H1 (cell line): ENCODE data around the gene PLA2R1. TPM values are rescaled to one million over a fixed set of nuclear protein-coding genes. Genes with fewer than 3 reads are reported as not detected.

Experiments used
- CTCF ChIA-PET: fragments of 300-600 bp; sonication (Branson Sonifier 250); formaldehyde crosslinking; loops from one replicate; lab custom pipeline; 2021; ENCODE audit not compliant: partially characterized antibody; lab: Charles Lee
- POLR2A ChIA-PET: fragments of 300-600 bp; sonication (Branson Sonifier 250); formaldehyde crosslinking; loops from one replicate; lab custom pipeline; 2021; ENCODE audit warnings: inconsistent platforms; ENCODE audit not compliant: partially characterized antibody; lab: Charles Lee
- DNase-seq, 2 experiments: peaks; one replicate each; pipeline versions ENCODE4 v3.0.0 to v3.0.0-alpha.2; 2010 to 2022; ENCODE audit warnings: low spot score in 2 of 2, low read depth in 1 of 2, mixed read lengths in 1 of 2
- FAIRE-seq: peaks from 2 replicates; lab custom pipeline; 2011; peaks lifted over from hg19 to GRCh38; lab: Jason Lieb, UNC
- H2AFZ ChIP-seq: 2 replicates; pipeline ENCODE4 v1.8.1; 2012; ENCODE audit warnings: low read length, inconsistent platforms
- H2AK5ac ChIP-seq: 2 replicates; pipeline ENCODE4 v1.6.1; 2013; ENCODE audit warnings: low read depth, low read length
- H2BK120ac ChIP-seq: replicated peaks from 2 replicates; pipeline ENCODE3; 2013; ENCODE audit warnings: low read depth, low read length, inconsistent platforms
- H2BK12ac ChIP-seq: 2 replicates; pipeline ENCODE4 v1.6.1; 2013; ENCODE audit warnings: low read depth, low read length
- H2BK15ac ChIP-seq: 2 replicates; pipeline ENCODE4 v1.6.1; 2013; ENCODE audit warnings: low read length
- H2BK20ac ChIP-seq: 2 replicates; pipeline ENCODE4 v1.6.1; 2013; ENCODE audit warnings: low read length
- H2BK5ac ChIP-seq: 2 replicates; pipeline ENCODE4 v1.6.1; 2013; ENCODE audit warnings: low read depth, low read length
- H3K14ac ChIP-seq: 2 replicates; pipeline ENCODE4 v1.6.1; 2013; ENCODE audit warnings: inconsistent platforms; ENCODE audit not compliant: insufficient read length
- H3K18ac ChIP-seq: 2 replicates; pipeline ENCODE4 v1.6.1; 2013; ENCODE audit warnings: low read length; ENCODE audit errors: extremely low read depth
- H3K23ac ChIP-seq: 2 replicates; pipeline ENCODE4 v1.6.1; 2013; ENCODE audit warnings: inconsistent platforms; ENCODE audit not compliant: insufficient read length
- H3K23me2 ChIP-seq: 2 replicates; pipeline ENCODE4 v1.6.1; 2013; ENCODE audit warnings: low read depth, low read length
- H3K27ac ChIP-seq: 2 replicates; pipeline ENCODE4 v1.6.1; 2011; ENCODE audit warnings: low read depth, low read length, inconsistent platforms
- H3K27me3 ChIP-seq, 4 experiments: replicated peaks in 1 of 4; 1 replicate in 1 of 4; 2 replicates in 3 of 4; pipeline versions ENCODE4 v1.6.1 to v1.8.1; 2011 to 2013; ENCODE audit warnings: low read length in 3 of 4, mild to moderate bottlenecking in 3 of 4, inconsistent platforms in 2 of 4, mixed read lengths in 2 of 4, moderate library complexity in 1 of 4; ENCODE audit not compliant: control insufficient read depth in 3 of 4, insufficient read depth in 3 of 4; ENCODE audit errors: extremely low read depth in 1 of 4
- H3K36me3 ChIP-seq, 4 experiments: 2 replicates each; pipeline versions ENCODE4 v1.6.1 to v1.8.1; 2011 to 2013; ENCODE audit warnings: mild to moderate bottlenecking in 4 of 4, low read length in 3 of 4, moderate library complexity in 2 of 4, control low read depth in 1 of 4, inconsistent platforms in 1 of 4; ENCODE audit not compliant: insufficient read depth in 4 of 4, control insufficient read depth in 2 of 4
- H3K4ac ChIP-seq: replicated peaks from 2 replicates; pipeline ENCODE3; 2013; ENCODE audit warnings: low read length, low read depth, mixed read lengths, inconsistent platforms; ENCODE audit not compliant: insufficient read length
- H3K4me1 ChIP-seq, 4 experiments: replicated peaks in 1 of 4; 1 replicate in 1 of 4; 2 replicates in 3 of 4; pipeline versions ENCODE4 v1.6.1 to v1.8.1; 2011 to 2013; ENCODE audit warnings: low read length in 3 of 4, inconsistent platforms in 2 of 4, mixed read lengths in 1 of 4; ENCODE audit not compliant: insufficient read depth in 4 of 4, control insufficient read depth in 3 of 4
- H3K4me2 ChIP-seq, 2 experiments: 2 replicates each; pipeline versions ENCODE4 v1.6.1 to v1.8.1; 2011 to 2013; ENCODE audit warnings: low read depth in 2 of 2, low read length in 2 of 2, control low read depth in 1 of 2, inconsistent platforms in 1 of 2, mild to moderate bottlenecking in 1 of 2; ENCODE audit not compliant: insufficient read depth in 1 of 2
- H3K4me3 ChIP-seq, 4 experiments: fragments of 200-600, 300-600 bp in 1 of 4; sonication (generic), shearing (Covaris generic), sonication (Bioruptor Twin) in 1 of 4; 2 replicates each; pipeline versions ENCODE4 v1.5.1 to v1.8.1; 2011 to 2016; ENCODE audit warnings: low read length in 4 of 4, low read depth in 3 of 4, control low read depth in 2 of 4, inconsistent platforms in 2 of 4, mild to moderate bottlenecking in 2 of 4, mixed read lengths in 1 of 4, moderate library complexity in 1 of 4; ENCODE audit not compliant: insufficient read depth in 2 of 4; ENCODE audit errors: extremely low read depth in 1 of 4
- H3K56ac ChIP-seq: replicated peaks from 2 replicates; pipeline ENCODE3; 2013; ENCODE audit warnings: low read depth, mild to moderate bottlenecking, mixed read lengths, low read length, inconsistent platforms; ENCODE audit not compliant: insufficient read length
- H3K79me1 ChIP-seq: 2 replicates; pipeline ENCODE4 v1.6.1; 2013; ENCODE audit warnings: low read depth, low read length, control low read depth
- H3K79me2 ChIP-seq, 2 experiments: 2 replicates each; pipeline versions ENCODE4 v1.6.1 to v1.8.1; 2012 to 2013; ENCODE audit warnings: low read length in 2 of 2, mild to moderate bottlenecking in 2 of 2, inconsistent platforms in 1 of 2; ENCODE audit not compliant: insufficient read depth in 2 of 2, control insufficient read depth in 1 of 2
- H3K9ac ChIP-seq, 4 experiments: replicated peaks in 1 of 4; 1 replicate in 1 of 4; 2 replicates in 3 of 4; pipeline versions ENCODE4 v1.6.1 to v1.8.1; 2011 to 2013; ENCODE audit warnings: low read depth in 3 of 4, low read length in 3 of 4, control low read depth in 2 of 4, mild to moderate bottlenecking in 2 of 4, moderate library complexity in 2 of 4, inconsistent platforms in 1 of 4; ENCODE audit errors: extremely low read depth in 1 of 4
- H3K9me3 ChIP-seq, 2 experiments: 2 replicates each; pipeline versions ENCODE4 v1.6.1 to v1.8.1; 2012 to 2013; ENCODE audit warnings: mild to moderate bottlenecking in 2 of 2, moderate library complexity in 2 of 2, control low read depth in 1 of 2, inconsistent platforms in 1 of 2, low read depth in 1 of 2, low read length in 1 of 2, mixed read lengths in 1 of 2; ENCODE audit not compliant: insufficient read depth in 2 of 2
- H4K20me1 ChIP-seq, 2 experiments: replicated peaks in 1 of 2; 2 replicates each; pipeline versions ENCODE3 to v1.8.1; 2011 to 2013; ENCODE audit warnings: inconsistent platforms in 2 of 2, low read length in 2 of 2, mild to moderate bottlenecking in 1 of 2; ENCODE audit not compliant: insufficient read depth in 2 of 2, control insufficient read depth in 1 of 2
- H4K5ac ChIP-seq: 2 replicates; pipeline ENCODE4 v1.6.1; 2013; ENCODE audit warnings: low read length, low read depth, mixed read lengths, inconsistent platforms; ENCODE audit not compliant: insufficient read length
- H4K8ac ChIP-seq: 2 replicates; pipeline ENCODE4 v1.8.0; 2013; ENCODE audit warnings: mild to moderate bottlenecking, moderate library complexity, low read length, inconsistent platforms; ENCODE audit not compliant: insufficient read depth; ENCODE audit errors: extremely low read depth
- H4K91ac ChIP-seq: replicated peaks from 2 replicates; pipeline ENCODE3; 2013; ENCODE audit warnings: low read length, mixed read lengths, inconsistent platforms; ENCODE audit not compliant: insufficient read length
- CBX5 ChIP-seq: fragments of 300-800, 300-1000 bp; sonication (generic); IDR thresholded peaks from 2 replicates; pipeline ENCODE4 v1.7.1; 2016; ENCODE audit warnings: antibody characterized with exemption, low read length, low read depth
- CREB1 ChIP-seq: IDR thresholded peaks from 2 replicates; pipeline ENCODE4 v1.6.1; 2012; ENCODE audit warnings: inconsistent platforms
- GABPA ChIP-seq: IDR thresholded peaks from 2 replicates; pipeline ENCODE4 v1.6.1; 2011; ENCODE audit warnings: mild to moderate bottlenecking, low read length, moderate library complexity, borderline replicate concordance; ENCODE audit not compliant: insufficient read depth
- POLR2AphosphoS5 ChIP-seq: IDR thresholded peaks from 2 replicates; pipeline ENCODE4 v1.6.1; 2011; ENCODE audit warnings: low read depth, low read length
- RAD21 ChIP-seq, 2 experiments: IDR thresholded peaks in 1 of 2; conservative IDR thresholded peaks in 1 of 2; 2 replicates each; pipeline ENCODE4 v1.6.1; 2011; ENCODE audit warnings: low read depth in 2 of 2, low read length in 2 of 2, improper control_type of control experiment in 1 of 2, inconsistent platforms in 1 of 2, mild to moderate bottlenecking in 1 of 2, moderate library complexity in 1 of 2
- RFX5 ChIP-seq: IDR thresholded peaks from 2 replicates; pipeline ENCODE4 v1.6.1; 2011; ENCODE audit warnings: low read depth, low read length, improper control_type of control experiment, borderline replicate concordance
- SRF ChIP-seq: IDR thresholded peaks from 2 replicates; pipeline ENCODE4 v1.6.1; 2011; ENCODE audit warnings: mild to moderate bottlenecking, low read depth, low read length, moderate library complexity
- YY1 ChIP-seq: IDR thresholded peaks from 2 replicates; pipeline ENCODE4 v1.6.1; 2011; ENCODE audit warnings: low read depth, mild to moderate bottlenecking, low read length
- WGBS, 2 experiments: shearing (Covaris generic) in 1 of 2; methylation state at CpG; one replicate each; pipeline versions ENCODE4 v1.1.6 to v1.1.7; 2013 to 2015; ENCODE audit warnings: low lambda C conversion rate in 2 of 2, mixed read lengths in 2 of 2, inconsistent platforms in 1 of 2, low coverage in 1 of 2, missing lambda C conversion rate in 1 of 2; ENCODE audit not compliant: insufficient replicate concordance in 2 of 2, insufficient coverage in 1 of 2, insufficient read length in 1 of 2; ENCODE audit errors: extremely low coverage in 1 of 2, missing lambda C conversion rate in 1 of 2; 5-methylcytosine and 5-hydroxymethylcytosine counted together
- polyA plus RNA-seq, 7 experiments: library from polyadenylated mRNA; depleted of rRNA in 3 of 7; stranded (reverse) in 5 of 7; unstranded in 2 of 7; fragments of >200 nt in 5 of 7; fragments of 200-250 nt in 2 of 7; gene quantifications; 1 replicate in 5 of 7; 2 replicates in 1 of 7; 4 replicates in 1 of 7; pipeline versions ENCODE4 v1.2.1 to v1.2.3, GENCODE V29; 2011 to 2013; ENCODE audit warnings: missing spikeins in 2 of 7, mixed read lengths in 2 of 7
- total RNA-seq: library from RNA; stranded (reverse); fragmentation: NEBNext Ultra II Directional; extraction: Animal tissue kit (Norgen Biotek cat#: 25700); gene quantifications from 2 replicates; pipeline ENCODE4 v1.2.1, GENCODE V29; 2021
- TF ChIP-seq, protein P1 (sequence below), 3 experiments: IDR thresholded peaks; 1 replicate in 2 of 3; 2 replicates in 1 of 3; pipeline versions ENCODE4 v1.5.1 to v1.6.1; 2011; ENCODE audit warnings: low read length in 3 of 3, mild to moderate bottlenecking in 3 of 3, inconsistent platforms in 2 of 3, low read depth in 1 of 3, moderate library complexity in 1 of 3; ENCODE audit not compliant: insufficient read depth in 1 of 3; ENCODE audit errors: control extremely low read depth in 1 of 3

The PLA2R1 gene
- total and polyA plus RNA-seq, 2 of the 8 experiments (the other 6 are each of a cell fraction or from before 2014, with no cell fraction given) = 0.65 to 1.5 TPM

GRCh38 chr2:160087854-160088745, 25.7 kb upstream of the PLA2R1 start:
- Histone ChIP-seq H2AK5ac (no peak overlapping the region), H3K9ac (no peak overlapping the region), H3K56ac (no peak overlapping the region), H4K91ac (no peak overlapping the region), H4K20me1 (no peaks in the 10 kb centered on the region), H3K79me1 (no peaks in the 10 kb centered on the region), H2BK20ac (no peak overlapping the region), H3K18ac (no peak overlapping the region), H3K4me1 (no peaks in the 10 kb centered on the region), H4K8ac (no peak overlapping the region), H2AFZ (no peak overlapping the region), H3K14ac (no peak overlapping the region), H3K4ac (no peak overlapping the region), H3K23me2 (no peaks in the 10 kb centered on the region; the same call in 1 of the 2 replicates), H3K4me3 (no peak overlapping the region), H2BK120ac (no peak overlapping the region), H3K9me3 (peaks cover 58 to 72% of the 10 kb centered on the region in 2 experiments), H3K27me3 (no peaks in the 10 kb centered on the region; a peak in 1 of 7 replicates), H3K36me3 (peaks cover 0 to 3% (median 0%) of the 10 kb centered on the region in 4 experiments; a peak in 1 of 8 replicates), H3K4me2 (no peak overlapping the region), H3K79me2 (no peaks in the 10 kb centered on the region), H2BK12ac (no peak overlapping the region), H2BK5ac (no peak overlapping the region), H3K27ac (no peak overlapping the region), H4K5ac (no peak overlapping the region), H3K23ac (no peak overlapping the region), H2BK15ac (no peak overlapping the region)
- FAIRE-seq (no peak), DNase-seq (peak in 1 of 2 experiments; percentile 60)
- WGBS, 2 experiments = 75% methylated on average over 4 of the region's 4 CpGs; no CpG with 5 or more reads in 1 of the 2 experiments
- POLR2A ChIA-PET = no interaction called here
- CTCF ChIA-PET = interaction anchor here (0.8 to 1.8 kb wide), 3 partner anchors 9 to 163 kb away, joined by 3 to 4 read pairs (median 3); no protein-coding TSS in a partner anchor
- TF ChIP-seq RFX5 (no peak), YY1 (no peak), GABPA (no peak), SRF (no peak), CREB1 (0 out of 2 replicates have a peak, but pooled peaks have one; percentile 18), RAD21 (IDR thresholded peaks at IDR 0.05 in 1 of 2, conservative IDR thresholded peaks at IDR 0.05 in 1 of 2; ENCODE audit: low read depth in 2 of 2, low read length in 2 of 2) (peak; percentile 41 to 53), CBX5 (peak; percentile 83; the same call in 1 of the 2 replicates), POLR2AphosphoS5 (no peak)
- TF ChIP-seq, protein P1, sequence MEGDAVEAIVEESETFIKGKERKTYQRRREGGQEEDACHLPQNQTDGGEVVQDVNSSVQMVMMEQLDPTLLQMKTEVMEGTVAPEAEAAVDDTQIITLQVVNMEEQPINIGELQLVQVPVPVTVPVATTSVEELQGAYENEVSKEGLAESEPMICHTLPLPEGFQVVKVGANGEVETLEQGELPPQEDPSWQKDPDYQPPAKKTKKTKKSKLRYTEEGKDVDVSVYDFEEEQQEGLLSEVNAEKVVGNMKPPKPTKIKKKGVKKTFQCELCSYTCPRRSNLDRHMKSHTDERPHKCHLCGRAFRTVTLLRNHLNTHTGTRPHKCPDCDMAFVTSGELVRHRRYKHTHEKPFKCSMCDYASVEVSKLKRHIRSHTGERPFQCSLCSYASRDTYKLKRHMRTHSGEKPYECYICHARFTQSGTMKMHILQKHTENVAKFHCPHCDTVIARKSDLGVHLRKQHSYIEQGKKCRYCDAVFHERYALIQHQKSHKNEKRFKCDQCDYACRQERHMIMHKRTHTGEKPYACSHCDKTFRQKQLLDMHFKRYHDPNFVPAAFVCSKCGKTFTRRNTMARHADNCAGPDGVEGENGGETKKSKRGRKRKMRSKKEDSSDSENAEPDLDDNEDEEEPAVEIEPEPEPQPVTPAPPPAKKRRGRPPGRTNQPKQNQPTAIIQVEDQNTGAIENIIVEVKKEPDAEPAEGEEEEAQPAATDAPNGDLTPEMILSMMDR (IDR thresholded peaks at IDR 0.05; ENCODE audit: control extremely low read depth in 1 of 3, insufficient read depth in 1 of 3, low read depth in 1 of 3, low read length in 3 of 3) = peak in 1 of 3 experiments; percentile 10; a peak in 1 of 4 replicates
